DOHH2 (cell line): Measurements from ENCODE around the gene FBXL13.

Experiments
- CTCF ChIP-seq: fragments of 200-600 bp; sonication (generic); IDR thresholded peaks from one replicate; pipeline ENCODE4 v1.5.1; 2014; ENCODE audit warnings: antibody characterized with exemption, mild to moderate bottlenecking, low read depth, low read length; ENCODE audit not compliant: poor library complexity, severe bottlenecking
- EZH2phosphoT487 ChIP-seq: fragments of 200-600 bp; sonication (generic); IDR thresholded peaks from 2 replicates; pipeline ENCODE4 v1.6.1; 2017; ENCODE audit warnings: borderline replicate concordance, mild to moderate bottlenecking, antibody characterized with exemption, low read length, moderate library complexity, mixed read lengths

- no peak for TF ChIP-seq CTCF
- no peak for TF ChIP-seq EZH2phosphoT487
Measured at GRCh38 chr7:102821994-102822747, 252.4 kb downstream of the FBXL13 start.
